K562 (cell line): Measurements from ENCODE around the gene TMEM184A. TPM values are rescaled to one million over a fixed set of nuclear protein-coding genes. Genes with fewer than 3 reads are reported as not detected.
A peak's percentile ranks its signal among the peaks of the same experiment; 100 is the strongest.

Experiments used
- ATAC-seq: fragments of 200-7000 bp; cut with Tn5 transposase; 3 replicates; pipeline ENCODE4 v1.9.1; 2020; ENCODE audit warnings: moderate library complexity
- BruUV-seq: library from RNA; stranded (reverse); fragments of 400-500 nt; replicated peaks from 2 replicates; lab custom pipeline; 2021; lab: Mats Ljungman, UMichigan
- CTCF ChIA-PET: fragments of 300-600 bp; formaldehyde crosslinking; extraction: SDS; loops from one replicate; lab custom pipeline; 2021; ENCODE audit warnings: low intra/inter-chr PET ratio; lab: Yijun Ruan, JAX
- POLR2A ChIA-PET: fragments of 300-600, 350-650 bp; sonication (Branson Sonifier 250); formaldehyde crosslinking; extraction: SDS; loops from one replicate; lab custom pipeline; 2021; ENCODE audit warnings: antibody characterized with exemption, inconsistent platforms; lab: Yijun Ruan, JAX
- DNase-seq, 4 experiments: peaks; one replicate each; pipeline versions ENCODE4 v3.0.0 to v3.0.0-alpha.2; 2011 to 2018; ENCODE audit warnings: low spot score in 3 of 4, mixed read lengths in 3 of 4; ENCODE audit errors: extremely low read depth in 1 of 4
- FAIRE-seq: peaks from 2 replicates; lab custom pipeline; 2011; peaks lifted over from hg19 to GRCh38; lab: Jason Lieb, UNC
- H2AFZ ChIP-seq: 2 replicates; pipeline ENCODE4 v1.6.0; 2011; ENCODE audit warnings: low read depth, low read length, control low read depth, inconsistent platforms
- H3K27ac ChIP-seq: fragments of 200-600 bp; 3 replicates; pipeline ENCODE4 v1.8.0; 2011; ENCODE audit warnings: low read depth, mild to moderate bottlenecking, control low read depth, inconsistent platforms, low read length, moderate library complexity, mixed read lengths; ENCODE audit errors: extremely low read depth
- H3K27me3 ChIP-seq, 2 experiments: fragments of 300-600 bp in 1 of 2; 2 replicates in 1 of 2; 3 replicates in 1 of 2; pipeline versions ENCODE4 v1.6.0 to v1.8.0; 2011; ENCODE audit warnings: inconsistent platforms in 2 of 2, low read length in 2 of 2, mild to moderate bottlenecking in 1 of 2, mixed read lengths in 1 of 2, moderate library complexity in 1 of 2; ENCODE audit not compliant: control insufficient read depth in 2 of 2, insufficient read depth in 2 of 2
- H3K36me3 ChIP-seq: fragments of 300-600 bp; 3 replicates; pipeline ENCODE4 v1.8.0; 2011; ENCODE audit warnings: mild to moderate bottlenecking, low read length, inconsistent platforms; ENCODE audit not compliant: control insufficient read depth, insufficient read depth
- H3K4me1 ChIP-seq, 2 experiments: fragments of 200-600 bp in 1 of 2; replicated peaks in 1 of 2; 2 replicates in 1 of 2; 3 replicates in 1 of 2; pipeline versions ENCODE4 v1.5.1 to v1.8.0; 2011; ENCODE audit warnings: inconsistent platforms in 2 of 2, low read length in 2 of 2, mild to moderate bottlenecking in 1 of 2, mixed read lengths in 1 of 2, moderate library complexity in 1 of 2; ENCODE audit not compliant: control insufficient read depth in 2 of 2, insufficient read depth in 2 of 2
- H3K4me2 ChIP-seq: 2 replicates; pipeline ENCODE4 v1.6.1; 2011; ENCODE audit warnings: low read length, control low read depth, inconsistent platforms, mixed read lengths; ENCODE audit not compliant: insufficient read depth
- H3K4me3 ChIP-seq: fragments of 200-600 bp; sonication (generic), shearing (Covaris generic); 2 replicates; pipeline ENCODE4 v1.5.1; 2016; ENCODE audit warnings: control low read depth, inconsistent platforms
- H3K79me2 ChIP-seq: fragments of 200-600 bp; 3 replicates; pipeline ENCODE4 v1.8.0; 2011; ENCODE audit warnings: low read length, inconsistent platforms; ENCODE audit not compliant: control insufficient read depth, insufficient read depth
- H3K9ac ChIP-seq, 2 experiments: 2 replicates each; pipeline versions ENCODE4 v1.6.0 to v1.6.1; 2011; ENCODE audit warnings: low read depth in 2 of 2, low read length in 2 of 2, control low read depth in 1 of 2, inconsistent platforms in 1 of 2, mild to moderate bottlenecking in 1 of 2, mixed read lengths in 1 of 2; ENCODE audit not compliant: insufficient read depth in 1 of 2
- H3K9me1 ChIP-seq: one replicate; pipeline ENCODE4 v1.6.0; 2011; ENCODE audit warnings: inconsistent platforms, mild to moderate bottlenecking, low read length, moderate library complexity; ENCODE audit not compliant: control insufficient read depth, insufficient read depth
- H3K9me3 ChIP-seq: replicated peaks from 2 replicates; pipeline ENCODE4 v1.5.1; 2011; ENCODE audit warnings: low read depth, low read length, inconsistent platforms; ENCODE audit not compliant: control insufficient read depth, insufficient read depth
- H4K20me1 ChIP-seq: replicated peaks from 2 replicates; pipeline ENCODE4 v1.6.1; 2011; ENCODE audit warnings: low read length, inconsistent platforms, mixed read lengths; ENCODE audit not compliant: control insufficient read depth, insufficient read depth
- CBX3 ChIP-seq, 2 experiments: IDR thresholded peaks; 1 replicate in 1 of 2; 2 replicates in 1 of 2; pipeline ENCODE4 v1.6.1; 2012; ENCODE audit warnings: inconsistent platforms in 2 of 2, low read length in 2 of 2, borderline replicate concordance in 1 of 2, control low read depth in 1 of 2
- CHD7 ChIP-seq: fragments of 200-600 bp; sonication (generic); IDR thresholded peaks from one replicate; pipeline ENCODE4 v1.6.1; 2012; ENCODE audit warnings: mild to moderate bottlenecking, low read depth, low read length, inconsistent platforms
- NELFE ChIP-seq: IDR thresholded peaks from 2 replicates; pipeline ENCODE4 v1.6.1; 2011; ENCODE audit warnings: mild to moderate bottlenecking; ENCODE audit not compliant: insufficient read depth, insufficient read length
- NFE2L1 ChIP-seq: fragments of 450-650 bp; IDR thresholded peaks from 2 replicates; pipeline ENCODE4 v1.6.1; 2016; ENCODE audit warnings: missing genetic modification characterization, low read depth, mild to moderate bottlenecking, missing compliant biosample characterization, moderate library complexity, borderline replicate concordance
- NRF1 ChIP-seq, 2 experiments: fragments of 450-650 bp; IDR thresholded peaks in 1 of 2; conservative IDR thresholded peaks in 1 of 2; 2 replicates each; pipeline ENCODE4 v1.6.1; 2014; ENCODE audit warnings: mild to moderate bottlenecking in 2 of 2
- ZKSCAN3 ChIP-seq: fragments of 250-450 bp; sonication (Bioruptor Pico); IDR thresholded peaks from 2 replicates; pipeline ENCODE4 v1.4.0; 2020
- ZNF263 ChIP-seq: sonication (generic); formaldehyde crosslinking; IDR thresholded peaks from 2 replicates; pipeline ENCODE4 v1.8.0; 2022; ENCODE audit warnings: mild to moderate bottlenecking, missing genetic modification reagents, borderline replicate concordance
- ZNF280A ChIP-seq: fragments of 450-650 bp; IDR thresholded peaks from 2 replicates; pipeline ENCODE4 v1.6.1; 2018; ENCODE audit warnings: mild to moderate bottlenecking, low read depth; ENCODE audit not compliant: partially characterized antibody
- WGBS: fragments of 100-300 bp; shearing (Covaris generic); methylation state at CpG from one replicate; pipeline ENCODE4 v1.1.6; 2016; ENCODE audit warnings: low coverage, mixed read lengths; ENCODE audit not compliant: insufficient coverage; ENCODE audit errors: missing lambda C conversion rate; 5-methylcytosine and 5-hydroxymethylcytosine counted together
- in situ Hi-C: fragments of 300-500 bp; cut with MboI; formaldehyde crosslinking; loops from 4 replicates; pipeline ENCODE4 v1.15.0; 2018; ENCODE audit warnings: inconsistent platforms, mixed read lengths
- intact Hi-C: fragments of 100-400 bp; cut with micrococcal nuclease; formaldehyde crosslinking; loops from 2 replicates; pipeline ENCODE4 v1.14.2; 2022
- polyA plus RNA-seq, 8 experiments: library from polyadenylated mRNA; depleted of rRNA in 4 of 8; stranded (reverse) in 5 of 8; unstranded in 3 of 8; fragments of >200 nt; fragmentation: Nextera tagmentation in 2 of 8; fragmentation: Illumina TruSeq in 1 of 8; extraction: Ambion mirVana in 2 of 8; extraction: Trizol in 1 of 8; gene quantifications; 2 replicates each; pipeline versions ENCODE4 v1.2.1 to v1.2.3, GENCODE V29; 2011 to 2014; ENCODE audit warnings: inconsistent platforms in 1 of 8, missing spikeins in 1 of 8
- total RNA-seq, 7 experiments: library from RNA; depleted of rRNA in 6 of 7; stranded (reverse); fragments of >200 nt in 6 of 7; fragmentation: Illumina TruSeq in 2 of 7; extraction: Trizol in 2 of 7; gene quantifications; 2 replicates each; pipeline versions ENCODE4 v1.2.1 to v1.2.3, GENCODE V29; 2011 to 2021; ENCODE audit warnings: low replicate concordance in 1 of 7

The TMEM184A gene
- total and polyA plus RNA-seq, 9 of the 15 experiments (the other 6 are each of a cell fraction or from before 2014, with no cell fraction given): 0.10 to 0.18 (median 0.11) TPM; not detected in 6

- no TSS peak for BruUV-seq
- no peak for TF ChIP-seq CHD7
- no peak for TF ChIP-seq NELFE
- TF ChIP-seq CBX3 (IDR thresholded peaks at IDR 0.05; ENCODE audit: borderline replicate concordance in 1 of 2, low read length in 2 of 2): no peak
- TF ChIP-seq NRF1 (conservative IDR thresholded peaks at IDR 0.05 in 1 of 2, IDR thresholded peaks at IDR 0.05 in 1 of 2): no peak
- TF ChIP-seq NFE2L1 (tag): no peak
- TF ChIP-seq ZNF263 (CRISPR knock-in tag): no peak
- TF ChIP-seq ZNF280A: no peak
- TF ChIP-seq ZKSCAN3 (CRISPR knock-in tag): no peak
Measured at GRCh38 chr7:1595636-1596035, 39.6 kb upstream of the TMEM184A start.

More at GRCh38 chr7:1595636-1596035, 39.6 kb upstream of the TMEM184A start:
- H3K4me3 ChIP-seq: no peak overlapping the region
- H3K9me3 ChIP-seq: no peaks in the 10 kb centered on the region; the same call in 1 of the 2 replicates
- no peak overlapping the region for H2AFZ ChIP-seq
- H3K27ac ChIP-seq: no peak overlapping the region
- no peak overlapping the region for H3K9ac ChIP-seq
- ChIA-PET CTCF (no interaction called here), POLR2A (interaction anchor here (0.9 kb wide), 1 partner anchor 43 kb away, joined by 3 read pairs; no protein-coding TSS in a partner anchor)
- no peaks in the 10 kb centered on the region for H3K79me2 ChIP-seq
- ATAC-seq (no peak), FAIRE-seq (no peak), DNase-seq (peak in 1 of 4 experiments; percentile 12)
- no peaks in the 10 kb centered on the region for H3K36me3 ChIP-seq
- H4K20me1 ChIP-seq: peaks cover 11% of the 10 kb centered on the region
- peaks cover 54 to 78% of the 10 kb centered on the region in 2 experiments; a peak in 4 of 5 replicates for H3K27me3 ChIP-seq
- no peak overlapping the region for H3K4me2 ChIP-seq
- intact Hi-C loops (no loop called here), in situ Hi-C loops (no loop called here)
- WGBS: 6% methylated on average over 6 of the region's 12 CpGs
- H3K9me1 ChIP-seq: no peaks in the 10 kb centered on the region
- H3K4me1 ChIP-seq: peaks cover 0 to 24% of the 10 kb centered on the region in 2 experiments; a peak in 3 of 5 replicates
